NB4 (cell line): ENCODE results near the gene THSD7B.

ENCODE experiments used
- DNase-seq: peaks from one replicate; pipeline ENCODE4 v3.0.0; 2010; ENCODE audit warnings: low read depth
- H3K4me3 ChIP-seq: one replicate; pipeline ENCODE4 v1.5.1; 2011; ENCODE audit warnings: mild to moderate bottlenecking, low read depth, low read length, moderate library complexity
- MYC ChIP-seq: IDR thresholded peaks from 2 replicates; pipeline ENCODE4 v1.6.1; 2011; ENCODE audit warnings: low read depth, low read length
- POLR2A ChIP-seq: IDR thresholded peaks from 2 replicates; pipeline ENCODE4 v1.6.1; 2011; ENCODE audit warnings: mild to moderate bottlenecking; ENCODE audit not compliant: insufficient read length; ENCODE audit errors: extremely low read depth
- TF ChIP-seq, protein P1 (sequence below): IDR thresholded peaks from 2 replicates; pipeline ENCODE4 v1.6.1; 2011; ENCODE audit warnings: low read depth, low read length
- TF ChIP-seq, protein P2 (sequence below): IDR thresholded peaks from one replicate; pipeline ENCODE4 v1.5.1; 2012; ENCODE audit warnings: low read depth, low read length

THSD7B gene

DNA sequence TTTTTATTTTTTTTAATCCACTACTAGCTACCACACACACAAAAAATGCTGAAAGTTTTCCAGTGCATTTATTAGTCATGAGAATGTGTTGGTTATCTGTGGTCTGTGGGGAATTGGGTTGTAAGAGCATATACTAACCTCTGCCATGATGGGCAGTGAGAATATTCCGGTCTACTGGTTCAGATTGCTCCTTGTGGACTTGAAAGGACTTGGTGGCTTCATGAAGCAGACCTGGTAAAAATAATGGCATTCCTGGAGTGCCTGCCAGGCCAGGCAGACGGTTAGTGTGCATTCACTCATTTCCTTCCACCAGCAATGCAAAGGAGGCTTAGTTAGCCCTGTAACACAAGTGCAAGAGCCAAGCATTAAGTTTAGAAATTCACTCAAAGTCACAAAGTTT, 150.8 kb downstream of the THSD7B start:
- H3K4me3 ChIP-seq: no peak overlapping the region
- DNase-seq: no peak
- TF ChIP-seq MYC: no peak
- TF ChIP-seq, protein P1, sequence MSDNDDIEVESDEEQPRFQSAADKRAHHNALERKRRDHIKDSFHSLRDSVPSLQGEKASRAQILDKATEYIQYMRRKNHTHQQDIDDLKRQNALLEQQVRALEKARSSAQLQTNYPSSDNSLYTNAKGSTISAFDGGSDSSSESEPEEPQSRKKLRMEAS: no peak
- TF ChIP-seq, protein P2, sequence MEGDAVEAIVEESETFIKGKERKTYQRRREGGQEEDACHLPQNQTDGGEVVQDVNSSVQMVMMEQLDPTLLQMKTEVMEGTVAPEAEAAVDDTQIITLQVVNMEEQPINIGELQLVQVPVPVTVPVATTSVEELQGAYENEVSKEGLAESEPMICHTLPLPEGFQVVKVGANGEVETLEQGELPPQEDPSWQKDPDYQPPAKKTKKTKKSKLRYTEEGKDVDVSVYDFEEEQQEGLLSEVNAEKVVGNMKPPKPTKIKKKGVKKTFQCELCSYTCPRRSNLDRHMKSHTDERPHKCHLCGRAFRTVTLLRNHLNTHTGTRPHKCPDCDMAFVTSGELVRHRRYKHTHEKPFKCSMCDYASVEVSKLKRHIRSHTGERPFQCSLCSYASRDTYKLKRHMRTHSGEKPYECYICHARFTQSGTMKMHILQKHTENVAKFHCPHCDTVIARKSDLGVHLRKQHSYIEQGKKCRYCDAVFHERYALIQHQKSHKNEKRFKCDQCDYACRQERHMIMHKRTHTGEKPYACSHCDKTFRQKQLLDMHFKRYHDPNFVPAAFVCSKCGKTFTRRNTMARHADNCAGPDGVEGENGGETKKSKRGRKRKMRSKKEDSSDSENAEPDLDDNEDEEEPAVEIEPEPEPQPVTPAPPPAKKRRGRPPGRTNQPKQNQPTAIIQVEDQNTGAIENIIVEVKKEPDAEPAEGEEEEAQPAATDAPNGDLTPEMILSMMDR: no peak
- TF ChIP-seq POLR2A: no peak

DNA sequence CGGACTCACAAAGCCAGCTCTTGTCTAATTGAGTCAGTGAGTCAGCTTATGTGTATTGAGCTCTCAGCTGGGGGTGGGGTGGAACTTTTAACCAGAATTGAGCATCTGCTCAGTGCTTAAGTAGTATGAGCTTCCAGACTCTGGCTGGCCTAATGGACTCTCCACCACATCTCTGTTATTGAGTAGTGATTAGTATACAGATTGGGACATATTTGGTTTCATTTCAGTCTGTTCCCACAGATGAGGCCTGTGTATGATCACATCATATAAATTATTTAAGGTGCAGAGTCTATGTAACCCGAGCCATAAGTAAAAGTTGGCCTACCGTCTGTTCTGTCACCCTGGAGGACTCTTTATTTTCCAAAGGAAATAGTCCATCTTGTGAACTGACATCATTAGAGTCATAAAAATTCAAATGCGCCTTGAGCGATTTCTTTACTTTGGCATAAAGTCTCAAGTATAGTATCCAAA, 152.1 kb downstream of the THSD7B start:
- TF ChIP-seq, protein P1: no peak
- TF ChIP-seq, protein P2: no peak
- TF ChIP-seq MYC (no peak), POLR2A (no peak)
- DNase-seq: no peak
- H3K4me3 ChIP-seq: no peak overlapping the region

- DNase-seq: no peak
- TF ChIP-seq MYC (no peak), POLR2A (no peak)
- TF ChIP-seq, protein P1: no peak
- TF ChIP-seq, protein P2: no peak
- no peak overlapping the region for H3K4me3 ChIP-seq
These were observed 154.3 kb downstream of the THSD7B start for GRCh38 chr2:136919682-136920081.

GRCh38 chr2:136920652-136921333, 155.4 kb downstream of the THSD7B start:
- TF ChIP-seq, protein P1: no peak
- TF ChIP-seq POLR2A (no peak), MYC (no peak)
- DNase-seq: no peak
- no peak overlapping the region for H3K4me3 ChIP-seq

DNA sequence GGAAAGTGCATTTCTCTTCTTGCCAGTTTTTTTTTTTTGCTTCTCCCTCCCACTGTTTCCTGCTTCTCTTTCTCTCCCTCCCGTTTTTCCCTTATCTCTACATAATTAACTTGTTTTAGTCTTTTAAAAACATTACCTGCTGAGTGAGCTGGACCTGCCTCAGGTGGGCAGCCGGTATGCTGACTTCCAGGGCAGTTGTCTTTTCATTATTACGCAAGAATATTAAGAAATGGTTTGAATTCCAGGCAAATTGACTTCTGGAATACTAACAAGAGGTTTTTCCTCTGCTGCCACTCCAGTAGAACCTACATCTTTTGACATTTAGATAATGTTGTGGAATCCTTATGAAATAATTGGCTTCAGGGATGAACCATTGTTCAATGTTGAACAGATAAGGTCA, 161.8 kb downstream of the THSD7B start:
- no peak for TF ChIP-seq MYC
- TF ChIP-seq POLR2A: no peak
- TF ChIP-seq, protein P1: no peak
- TF ChIP-seq, protein P2: no peak
- no peak for DNase-seq
- no peak overlapping the region for H3K4me3 ChIP-seq

GRCh38 chr2:136929531-136929930, 164.2 kb downstream of the THSD7B start:
- TF ChIP-seq POLR2A (no peak), MYC (no peak)
- TF ChIP-seq, protein P1: no peak
- TF ChIP-seq, protein P2: no peak
- DNase-seq: no peak
- no peak overlapping the region for H3K4me3 ChIP-seq
